Measurements from ENCODE around the gene SPON2. TPM values are rescaled to one million over a fixed set of nuclear protein-coding genes. Genes with fewer than 3 reads are reported as not detected.

The SPON2 gene
- total RNA-seq, 1 experiment from 2014 or later: 6.6 TPM

DNA sequence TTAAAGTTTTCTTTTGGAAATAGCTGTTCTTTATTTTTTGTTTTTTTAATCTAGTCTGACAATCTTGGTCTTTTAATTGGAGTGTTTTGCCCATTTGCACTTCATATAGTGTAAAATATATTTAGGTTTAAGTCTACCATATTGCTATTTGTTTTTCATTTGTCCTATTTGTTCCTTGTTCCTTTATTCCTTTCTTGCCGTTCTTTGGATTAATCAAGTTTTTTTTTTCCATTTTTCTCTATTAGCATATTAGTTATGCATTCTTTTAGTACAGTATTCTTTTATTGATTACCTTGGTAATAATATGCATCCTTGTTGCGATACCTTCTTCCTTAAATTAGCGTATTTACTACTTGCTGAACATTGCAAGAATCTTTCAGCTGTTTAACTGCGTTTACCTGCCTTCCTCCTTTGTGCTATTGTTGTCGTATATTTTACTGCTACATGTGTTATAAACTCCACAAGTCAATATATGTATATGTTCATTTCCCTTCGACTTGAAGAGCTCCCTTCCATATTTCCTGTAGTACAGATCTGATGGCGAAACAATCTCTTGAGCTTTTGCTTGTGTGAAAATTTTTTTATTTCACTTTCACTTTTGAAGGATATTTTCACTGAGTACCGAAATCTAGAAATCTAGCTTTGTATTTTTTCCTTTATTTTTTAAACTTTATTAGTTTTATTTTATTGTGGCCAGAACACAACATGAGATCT lies 35.2 kb downstream of the SPON2 start (continued):
- TF ChIP-seq, protein P1, sequence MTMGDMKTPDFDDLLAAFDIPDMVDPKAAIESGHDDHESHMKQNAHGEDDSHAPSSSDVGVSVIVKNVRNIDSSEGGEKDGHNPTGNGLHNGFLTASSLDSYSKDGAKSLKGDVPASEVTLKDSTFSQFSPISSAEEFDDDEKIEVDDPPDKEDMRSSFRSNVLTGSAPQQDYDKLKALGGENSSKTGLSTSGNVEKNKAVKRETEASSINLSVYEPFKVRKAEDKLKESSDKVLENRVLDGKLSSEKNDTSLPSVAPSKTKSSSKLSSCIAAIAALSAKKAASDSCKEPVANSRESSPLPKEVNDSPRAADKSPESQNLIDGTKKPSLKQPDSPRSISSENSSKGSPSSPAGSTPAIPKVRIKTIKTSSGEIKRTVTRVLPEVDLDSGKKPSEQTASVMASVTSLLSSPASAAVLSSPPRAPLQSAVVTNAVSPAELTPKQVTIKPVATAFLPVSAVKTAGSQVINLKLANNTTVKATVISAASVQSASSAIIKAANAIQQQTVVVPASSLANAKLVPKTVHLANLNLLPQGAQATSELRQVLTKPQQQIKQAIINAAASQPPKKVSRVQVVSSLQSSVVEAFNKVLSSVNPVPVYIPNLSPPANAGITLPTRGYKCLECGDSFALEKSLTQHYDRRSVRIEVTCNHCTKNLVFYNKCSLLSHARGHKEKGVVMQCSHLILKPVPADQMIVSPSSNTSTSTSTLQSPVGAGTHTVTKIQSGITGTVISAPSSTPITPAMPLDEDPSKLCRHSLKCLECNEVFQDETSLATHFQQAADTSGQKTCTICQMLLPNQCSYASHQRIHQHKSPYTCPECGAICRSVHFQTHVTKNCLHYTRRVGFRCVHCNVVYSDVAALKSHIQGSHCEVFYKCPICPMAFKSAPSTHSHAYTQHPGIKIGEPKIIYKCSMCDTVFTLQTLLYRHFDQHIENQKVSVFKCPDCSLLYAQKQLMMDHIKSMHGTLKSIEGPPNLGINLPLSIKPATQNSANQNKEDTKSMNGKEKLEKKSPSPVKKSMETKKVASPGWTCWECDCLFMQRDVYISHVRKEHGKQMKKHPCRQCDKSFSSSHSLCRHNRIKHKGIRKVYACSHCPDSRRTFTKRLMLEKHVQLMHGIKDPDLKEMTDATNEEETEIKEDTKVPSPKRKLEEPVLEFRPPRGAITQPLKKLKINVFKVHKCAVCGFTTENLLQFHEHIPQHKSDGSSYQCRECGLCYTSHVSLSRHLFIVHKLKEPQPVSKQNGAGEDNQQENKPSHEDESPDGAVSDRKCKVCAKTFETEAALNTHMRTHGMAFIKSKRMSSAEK (CRISPR knock-in tag; IDR thresholded peaks at IDR 0.05; ENCODE audit: borderline replicate concordance): no peak
- TF ChIP-seq, protein P2, sequence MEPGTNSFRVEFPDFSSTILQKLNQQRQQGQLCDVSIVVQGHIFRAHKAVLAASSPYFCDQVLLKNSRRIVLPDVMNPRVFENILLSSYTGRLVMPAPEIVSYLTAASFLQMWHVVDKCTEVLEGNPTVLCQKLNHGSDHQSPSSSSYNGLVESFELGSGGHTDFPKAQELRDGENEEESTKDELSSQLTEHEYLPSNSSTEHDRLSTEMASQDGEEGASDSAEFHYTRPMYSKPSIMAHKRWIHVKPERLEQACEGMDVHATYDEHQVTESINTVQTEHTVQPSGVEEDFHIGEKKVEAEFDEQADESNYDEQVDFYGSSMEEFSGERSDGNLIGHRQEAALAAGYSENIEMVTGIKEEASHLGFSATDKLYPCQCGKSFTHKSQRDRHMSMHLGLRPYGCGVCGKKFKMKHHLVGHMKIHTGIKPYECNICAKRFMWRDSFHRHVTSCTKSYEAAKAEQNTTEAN (CRISPR knock-in tag; IDR thresholded peaks at IDR 0.05): no peak
- no peak for TF ChIP-seq ZNF416 (CRISPR knock-in tag; IDR thresholded peaks at IDR 0.05)
- TF ChIP-seq NR1H2 (CRISPR knock-in tag; IDR thresholded peaks at IDR 0.05): no peak
- TF ChIP-seq, protein P3, sequence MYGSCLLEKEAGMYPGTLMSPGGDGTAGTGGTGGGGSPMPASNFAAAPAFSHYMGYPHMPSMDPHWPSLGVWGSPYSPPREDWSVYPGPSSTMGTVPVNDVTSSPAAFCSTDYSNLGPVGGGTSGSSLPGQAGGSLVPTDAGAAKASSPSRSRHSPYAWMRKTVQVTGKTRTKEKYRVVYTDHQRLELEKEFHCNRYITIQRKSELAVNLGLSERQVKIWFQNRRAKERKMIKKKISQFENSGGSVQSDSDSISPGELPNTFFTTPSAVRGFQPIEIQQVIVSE (CRISPR knock-in tag; IDR thresholded peaks at IDR 0.05; ENCODE audit: borderline replicate concordance): no peak
- no peak for TF ChIP-seq ZNF219 (CRISPR knock-in tag; IDR thresholded peaks at IDR 0.05; ENCODE audit: borderline replicate concordance)
- TF ChIP-seq, protein P4, sequence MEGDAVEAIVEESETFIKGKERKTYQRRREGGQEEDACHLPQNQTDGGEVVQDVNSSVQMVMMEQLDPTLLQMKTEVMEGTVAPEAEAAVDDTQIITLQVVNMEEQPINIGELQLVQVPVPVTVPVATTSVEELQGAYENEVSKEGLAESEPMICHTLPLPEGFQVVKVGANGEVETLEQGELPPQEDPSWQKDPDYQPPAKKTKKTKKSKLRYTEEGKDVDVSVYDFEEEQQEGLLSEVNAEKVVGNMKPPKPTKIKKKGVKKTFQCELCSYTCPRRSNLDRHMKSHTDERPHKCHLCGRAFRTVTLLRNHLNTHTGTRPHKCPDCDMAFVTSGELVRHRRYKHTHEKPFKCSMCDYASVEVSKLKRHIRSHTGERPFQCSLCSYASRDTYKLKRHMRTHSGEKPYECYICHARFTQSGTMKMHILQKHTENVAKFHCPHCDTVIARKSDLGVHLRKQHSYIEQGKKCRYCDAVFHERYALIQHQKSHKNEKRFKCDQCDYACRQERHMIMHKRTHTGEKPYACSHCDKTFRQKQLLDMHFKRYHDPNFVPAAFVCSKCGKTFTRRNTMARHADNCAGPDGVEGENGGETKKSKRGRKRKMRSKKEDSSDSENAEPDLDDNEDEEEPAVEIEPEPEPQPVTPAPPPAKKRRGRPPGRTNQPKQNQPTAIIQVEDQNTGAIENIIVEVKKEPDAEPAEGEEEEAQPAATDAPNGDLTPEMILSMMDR (IDR thresholded peaks at IDR 0.05): no peak

DNA sequence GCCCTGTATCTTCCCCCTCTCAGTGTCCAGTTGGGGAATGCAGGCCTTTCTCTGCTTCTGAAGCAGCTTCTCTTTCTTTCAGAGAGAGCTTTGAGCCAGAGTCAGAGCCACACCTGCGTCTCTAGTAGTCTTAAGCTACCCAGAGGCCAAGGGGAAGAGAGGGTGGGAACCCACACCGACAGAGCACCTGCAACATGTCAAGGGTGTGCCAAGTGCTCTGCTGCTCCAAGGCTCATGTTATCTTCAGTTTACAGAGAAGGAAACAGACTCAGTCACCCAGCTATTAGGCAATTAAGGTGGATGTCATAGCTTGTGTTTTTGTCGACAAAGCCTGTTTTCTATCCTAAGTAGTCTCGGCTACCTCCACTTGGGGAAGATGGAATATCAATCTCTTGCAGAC lies 36.3 kb downstream of the SPON2 start:
- H3K27ac Mint-ChIP-seq: no peak overlapping the region
- H3K4me3 Mint-ChIP-seq: no peak overlapping the region
- no peaks in the 10 kb centered on the region for H3K9me3 Mint-ChIP-seq
- DNase-seq (ENCODE audit: low spot score) (no peak), ATAC-seq (no peak)
- no peaks in the 10 kb centered on the region for H3K4me1 Mint-ChIP-seq
- CTCF ChIA-PET: no interaction called here
- no peaks in the 10 kb centered on the region for H3K36me3 Mint-ChIP-seq
- H3K27me3 Mint-ChIP-seq (ENCODE audit: low read depth): peaks cover 10% of the 10 kb centered on the region; the same call in 1 of the 2 replicates
- no peak for TF ChIP-seq KAT7 (CRISPR knock-in tag; IDR thresholded peaks at IDR 0.05; ENCODE audit: borderline replicate concordance)
- TF ChIP-seq ELF4 (CRISPR knock-in tag; IDR thresholded peaks at IDR 0.05; ENCODE audit: low read depth): no peak
- no peak for TF ChIP-seq CREB1 (CRISPR knock-in tag; IDR thresholded peaks at IDR 0.05)
- no peak for TF ChIP-seq JUN (CRISPR knock-in tag; IDR thresholded peaks at IDR 0.05)
- TF ChIP-seq ZNF416 (CRISPR knock-in tag; IDR thresholded peaks at IDR 0.05): no peak
- no peak for TF ChIP-seq ZNF138 (CRISPR knock-in tag; conservative IDR thresholded peaks at IDR 0.05)
- no peak for TF ChIP-seq NR2C2 (CRISPR knock-in tag; IDR thresholded peaks at IDR 0.05)
- TF ChIP-seq, protein P5, sequence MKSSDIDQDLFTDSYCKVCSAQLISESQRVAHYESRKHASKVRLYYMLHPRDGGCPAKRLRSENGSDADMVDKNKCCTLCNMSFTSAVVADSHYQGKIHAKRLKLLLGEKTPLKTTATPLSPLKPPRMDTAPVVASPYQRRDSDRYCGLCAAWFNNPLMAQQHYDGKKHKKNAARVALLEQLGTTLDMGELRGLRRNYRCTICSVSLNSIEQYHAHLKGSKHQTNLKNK (CRISPR knock-in tag; IDR thresholded peaks at IDR 0.05): no peak
- TF ChIP-seq, protein P6, sequence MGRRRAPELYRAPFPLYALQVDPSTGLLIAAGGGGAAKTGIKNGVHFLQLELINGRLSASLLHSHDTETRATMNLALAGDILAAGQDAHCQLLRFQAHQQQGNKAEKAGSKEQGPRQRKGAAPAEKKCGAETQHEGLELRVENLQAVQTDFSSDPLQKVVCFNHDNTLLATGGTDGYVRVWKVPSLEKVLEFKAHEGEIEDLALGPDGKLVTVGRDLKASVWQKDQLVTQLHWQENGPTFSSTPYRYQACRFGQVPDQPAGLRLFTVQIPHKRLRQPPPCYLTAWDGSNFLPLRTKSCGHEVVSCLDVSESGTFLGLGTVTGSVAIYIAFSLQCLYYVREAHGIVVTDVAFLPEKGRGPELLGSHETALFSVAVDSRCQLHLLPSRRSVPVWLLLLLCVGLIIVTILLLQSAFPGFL (CRISPR knock-in tag; IDR thresholded peaks at IDR 0.05; ENCODE audit: borderline replicate concordance): no peak
- TF ChIP-seq, protein P7, sequence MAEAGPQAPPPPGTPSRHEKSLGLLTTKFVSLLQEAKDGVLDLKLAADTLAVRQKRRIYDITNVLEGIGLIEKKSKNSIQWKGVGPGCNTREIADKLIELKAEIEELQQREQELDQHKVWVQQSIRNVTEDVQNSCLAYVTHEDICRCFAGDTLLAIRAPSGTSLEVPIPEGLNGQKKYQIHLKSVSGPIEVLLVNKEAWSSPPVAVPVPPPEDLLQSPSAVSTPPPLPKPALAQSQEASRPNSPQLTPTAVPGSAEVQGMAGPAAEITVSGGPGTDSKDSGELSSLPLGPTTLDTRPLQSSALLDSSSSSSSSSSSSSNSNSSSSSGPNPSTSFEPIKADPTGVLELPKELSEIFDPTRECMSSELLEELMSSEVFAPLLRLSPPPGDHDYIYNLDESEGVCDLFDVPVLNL (CRISPR knock-in tag; IDR thresholded peaks at IDR 0.05; ENCODE audit: borderline replicate concordance, low read depth): no peak
- TF ChIP-seq ATF1 (CRISPR knock-in tag; IDR thresholded peaks at IDR 0.05): no peak
- TF ChIP-seq, protein P8, sequence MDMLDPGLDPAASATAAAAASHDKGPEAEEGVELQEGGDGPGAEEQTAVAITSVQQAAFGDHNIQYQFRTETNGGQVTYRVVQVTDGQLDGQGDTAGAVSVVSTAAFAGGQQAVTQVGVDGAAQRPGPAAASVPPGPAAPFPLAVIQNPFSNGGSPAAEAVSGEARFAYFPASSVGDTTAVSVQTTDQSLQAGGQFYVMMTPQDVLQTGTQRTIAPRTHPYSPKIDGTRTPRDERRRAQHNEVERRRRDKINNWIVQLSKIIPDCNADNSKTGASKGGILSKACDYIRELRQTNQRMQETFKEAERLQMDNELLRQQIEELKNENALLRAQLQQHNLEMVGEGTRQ (CRISPR knock-in tag; IDR thresholded peaks at IDR 0.05): no peak
- TF ChIP-seq RORB (CRISPR knock-in tag; IDR thresholded peaks at IDR 0.05): no peak
- no peak for TF ChIP-seq SMAD3 (CRISPR knock-in tag; IDR thresholded peaks at IDR 0.05; ENCODE audit: borderline replicate concordance)
- no peak for TF ChIP-seq NFATC4 (CRISPR knock-in tag; IDR thresholded peaks at IDR 0.05)
- TF ChIP-seq, protein P9, sequence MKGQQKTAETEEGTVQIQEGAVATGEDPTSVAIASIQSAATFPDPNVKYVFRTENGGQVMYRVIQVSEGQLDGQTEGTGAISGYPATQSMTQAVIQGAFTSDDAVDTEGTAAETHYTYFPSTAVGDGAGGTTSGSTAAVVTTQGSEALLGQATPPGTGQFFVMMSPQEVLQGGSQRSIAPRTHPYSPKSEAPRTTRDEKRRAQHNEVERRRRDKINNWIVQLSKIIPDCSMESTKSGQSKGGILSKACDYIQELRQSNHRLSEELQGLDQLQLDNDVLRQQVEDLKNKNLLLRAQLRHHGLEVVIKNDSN (CRISPR knock-in tag; IDR thresholded peaks at IDR 0.05): no peak
- no peak for TF ChIP-seq ZBTB21 (CRISPR knock-in tag; IDR thresholded peaks at IDR 0.05; ENCODE audit: borderline replicate concordance)
- POLR2A ChIA-PET: no interaction called here
